K562 (cell line): ENCODE data around the gene TENT4B. TPM values are rescaled to one million over a fixed set of nuclear protein-coding genes. Genes with fewer than 3 reads are reported as not detected.

Experiments used
- ATAC-seq: fragments of 200-7000 bp; cut with Tn5 transposase; 3 replicates; pipeline ENCODE4 v1.9.1; 2020; ENCODE audit warnings: moderate library complexity
- BruUV-seq: library from RNA; stranded (reverse); fragments of 400-500 nt; replicated peaks from 2 replicates; lab custom pipeline; 2021; lab: Mats Ljungman, UMichigan
- CTCF ChIA-PET: fragments of 300-600 bp; formaldehyde crosslinking; extraction: SDS; loops from one replicate; lab custom pipeline; 2021; ENCODE audit warnings: low intra/inter-chr PET ratio; lab: Yijun Ruan, JAX
- POLR2A ChIA-PET: fragments of 300-600, 350-650 bp; sonication (Branson Sonifier 250); formaldehyde crosslinking; extraction: SDS; loops from one replicate; lab custom pipeline; 2021; ENCODE audit warnings: antibody characterized with exemption, inconsistent platforms; lab: Yijun Ruan, JAX
- DNase-seq, 4 experiments: peaks; one replicate each; pipeline versions ENCODE4 v3.0.0 to v3.0.0-alpha.2; 2011 to 2018; ENCODE audit warnings: low spot score in 3 of 4, mixed read lengths in 3 of 4; ENCODE audit errors: extremely low read depth in 1 of 4
- FAIRE-seq: peaks from 2 replicates; lab custom pipeline; 2011; peaks lifted over from hg19 to GRCh38; lab: Jason Lieb, UNC
- H2AFZ ChIP-seq: 2 replicates; pipeline ENCODE4 v1.6.0; 2011; ENCODE audit warnings: low read depth, low read length, control low read depth, inconsistent platforms
- H3K27ac ChIP-seq: fragments of 200-600 bp; 3 replicates; pipeline ENCODE4 v1.8.0; 2011; ENCODE audit warnings: low read depth, mild to moderate bottlenecking, control low read depth, inconsistent platforms, low read length, moderate library complexity, mixed read lengths; ENCODE audit errors: extremely low read depth
- H3K27me3 ChIP-seq, 2 experiments: fragments of 300-600 bp in 1 of 2; 2 replicates in 1 of 2; 3 replicates in 1 of 2; pipeline versions ENCODE4 v1.6.0 to v1.8.0; 2011; ENCODE audit warnings: inconsistent platforms in 2 of 2, low read length in 2 of 2, mild to moderate bottlenecking in 1 of 2, mixed read lengths in 1 of 2, moderate library complexity in 1 of 2; ENCODE audit not compliant: control insufficient read depth in 2 of 2, insufficient read depth in 2 of 2
- H3K36me3 ChIP-seq: fragments of 300-600 bp; 3 replicates; pipeline ENCODE4 v1.8.0; 2011; ENCODE audit warnings: mild to moderate bottlenecking, low read length, inconsistent platforms; ENCODE audit not compliant: control insufficient read depth, insufficient read depth
- H3K4me1 ChIP-seq, 2 experiments: fragments of 200-600 bp in 1 of 2; replicated peaks in 1 of 2; 2 replicates in 1 of 2; 3 replicates in 1 of 2; pipeline versions ENCODE4 v1.5.1 to v1.8.0; 2011; ENCODE audit warnings: inconsistent platforms in 2 of 2, low read length in 2 of 2, mild to moderate bottlenecking in 1 of 2, mixed read lengths in 1 of 2, moderate library complexity in 1 of 2; ENCODE audit not compliant: control insufficient read depth in 2 of 2, insufficient read depth in 2 of 2
- H3K4me2 ChIP-seq: 2 replicates; pipeline ENCODE4 v1.6.1; 2011; ENCODE audit warnings: low read length, control low read depth, inconsistent platforms, mixed read lengths; ENCODE audit not compliant: insufficient read depth
- H3K4me3 ChIP-seq: fragments of 200-600 bp; sonication (generic), shearing (Covaris generic); 2 replicates; pipeline ENCODE4 v1.5.1; 2016; ENCODE audit warnings: control low read depth, inconsistent platforms
- H3K79me2 ChIP-seq: fragments of 200-600 bp; 3 replicates; pipeline ENCODE4 v1.8.0; 2011; ENCODE audit warnings: low read length, inconsistent platforms; ENCODE audit not compliant: control insufficient read depth, insufficient read depth
- H3K9ac ChIP-seq, 2 experiments: 2 replicates each; pipeline versions ENCODE4 v1.6.0 to v1.6.1; 2011; ENCODE audit warnings: low read depth in 2 of 2, low read length in 2 of 2, control low read depth in 1 of 2, inconsistent platforms in 1 of 2, mild to moderate bottlenecking in 1 of 2, mixed read lengths in 1 of 2; ENCODE audit not compliant: insufficient read depth in 1 of 2
- H3K9me1 ChIP-seq: one replicate; pipeline ENCODE4 v1.6.0; 2011; ENCODE audit warnings: inconsistent platforms, mild to moderate bottlenecking, low read length, moderate library complexity; ENCODE audit not compliant: control insufficient read depth, insufficient read depth
- H3K9me3 ChIP-seq: replicated peaks from 2 replicates; pipeline ENCODE4 v1.5.1; 2011; ENCODE audit warnings: low read depth, low read length, inconsistent platforms; ENCODE audit not compliant: control insufficient read depth, insufficient read depth
- H4K20me1 ChIP-seq: replicated peaks from 2 replicates; pipeline ENCODE4 v1.6.1; 2011; ENCODE audit warnings: low read length, inconsistent platforms, mixed read lengths; ENCODE audit not compliant: control insufficient read depth, insufficient read depth
- CBFA2T2 ChIP-seq: fragments of 450-650 bp; conservative IDR thresholded peaks from 2 replicates; pipeline ENCODE4 v1.6.1; 2017; ENCODE audit warnings: mild to moderate bottlenecking
- CBX3 ChIP-seq, 2 experiments: IDR thresholded peaks; 1 replicate in 1 of 2; 2 replicates in 1 of 2; pipeline ENCODE4 v1.6.1; 2012; ENCODE audit warnings: inconsistent platforms in 2 of 2, low read length in 2 of 2, borderline replicate concordance in 1 of 2, control low read depth in 1 of 2
- DACH1 ChIP-seq: fragments of 450-650 bp; IDR thresholded peaks from 2 replicates; pipeline ENCODE4 v1.6.1; 2018; ENCODE audit not compliant: partially characterized antibody
- HCFC1 ChIP-seq: IDR thresholded peaks from 2 replicates; pipeline ENCODE4 v1.6.1; 2012; ENCODE audit warnings: low read depth, low read length, improper control_type of control experiment
- IFI16 ChIP-seq: fragments of 250-450 bp; sonication (Bioruptor Pico); IDR thresholded peaks from 2 replicates; pipeline ENCODE4 v2.1.2; 2022; ENCODE audit warnings: mild to moderate bottlenecking, inconsistent platforms
- MEIS2 ChIP-seq: fragments of 450-650 bp; IDR thresholded peaks from 2 replicates; pipeline ENCODE4 v1.6.1; 2014; ENCODE audit warnings: mild to moderate bottlenecking; ENCODE audit not compliant: partially characterized antibody
- NFE2 ChIP-seq: IDR thresholded peaks from 2 replicates; pipeline ENCODE4 v1.6.1; 2014; ENCODE audit warnings: antibody characterized with exemption, low read depth
- NFYB ChIP-seq: IDR thresholded peaks from 2 replicates; pipeline ENCODE4 v1.6.1; 2011; ENCODE audit warnings: mild to moderate bottlenecking, moderate library complexity; ENCODE audit not compliant: insufficient read length; ENCODE audit errors: extremely low read depth
- U2AF1 ChIP-seq: fragments of 200-400 bp; formaldehyde crosslinking; optimal IDR thresholded peaks from 2 replicates; pipeline ENCODE3; 2017; ENCODE audit warnings: mild to moderate bottlenecking, low read depth, low read length, moderate library complexity
- ZBTB7A ChIP-seq: IDR thresholded peaks from 2 replicates; pipeline ENCODE4 v1.6.1; 2011; ENCODE audit warnings: low read depth, mild to moderate bottlenecking, low read length, moderate library complexity, borderline replicate concordance; ENCODE audit not compliant: control insufficient read depth
- ZBTB8A ChIP-seq: fragments of 450-650 bp; IDR thresholded peaks from 2 replicates; pipeline ENCODE4 v1.6.1; 2018; ENCODE audit warnings: mild to moderate bottlenecking, moderate library complexity; ENCODE audit not compliant: partially characterized antibody
- ZMIZ1 ChIP-seq, 2 experiments: fragments of 150-350 bp in 1 of 2; IDR thresholded peaks; 2 replicates each; pipeline ENCODE4 v1.6.1; 2012 to 2016; ENCODE audit warnings: low read depth in 2 of 2, low read length in 2 of 2, mild to moderate bottlenecking in 1 of 2, moderate library complexity in 1 of 2
- ZNF12 ChIP-seq: sonication (generic); formaldehyde crosslinking; IDR thresholded peaks from 2 replicates; pipeline ENCODE4 v1.4.0; 2020; ENCODE audit warnings: mild to moderate bottlenecking, missing genetic modification reagents
- ZNF76 ChIP-seq: fragments of 250-450 bp; sonication (Bioruptor Pico); IDR thresholded peaks from 2 replicates; pipeline ENCODE4 v1.4.0; 2020; ENCODE audit warnings: mild to moderate bottlenecking, moderate library complexity, borderline replicate concordance
- WGBS: fragments of 100-300 bp; shearing (Covaris generic); methylation state at CpG from one replicate; pipeline ENCODE4 v1.1.6; 2016; ENCODE audit warnings: low coverage, mixed read lengths; ENCODE audit not compliant: insufficient coverage; ENCODE audit errors: missing lambda C conversion rate; 5-methylcytosine and 5-hydroxymethylcytosine counted together
- in situ Hi-C: fragments of 300-500 bp; cut with MboI; formaldehyde crosslinking; loops from 4 replicates; pipeline ENCODE4 v1.15.0; 2018; ENCODE audit warnings: inconsistent platforms, mixed read lengths
- intact Hi-C: fragments of 100-400 bp; cut with micrococcal nuclease; formaldehyde crosslinking; loops from 2 replicates; pipeline ENCODE4 v1.14.2; 2022
- polyA plus RNA-seq, 8 experiments: library from polyadenylated mRNA; depleted of rRNA in 4 of 8; stranded (reverse) in 5 of 8; unstranded in 3 of 8; fragments of >200 nt; fragmentation: Nextera tagmentation in 2 of 8; fragmentation: Illumina TruSeq in 1 of 8; extraction: Ambion mirVana in 2 of 8; extraction: Trizol in 1 of 8; gene quantifications; 2 replicates each; pipeline versions ENCODE4 v1.2.1 to v1.2.3, GENCODE V29; 2011 to 2014; ENCODE audit warnings: inconsistent platforms in 1 of 8, missing spikeins in 1 of 8
- total RNA-seq, 7 experiments: library from RNA; depleted of rRNA in 6 of 7; stranded (reverse); fragments of >200 nt in 6 of 7; fragmentation: Illumina TruSeq in 2 of 7; extraction: Trizol in 2 of 7; gene quantifications; 2 replicates each; pipeline versions ENCODE4 v1.2.1 to v1.2.3, GENCODE V29; 2011 to 2021; ENCODE audit warnings: low replicate concordance in 1 of 7
- TF ChIP-seq, protein P1 (sequence below): IDR thresholded peaks from 2 replicates; pipeline ENCODE4 v1.6.1; 2012; ENCODE audit warnings: low read depth, low read length, improper control_type of control experiment, borderline replicate concordance
- TF ChIP-seq, protein P2 (sequence below): sonication (generic); formaldehyde crosslinking; IDR thresholded peaks from 2 replicates; pipeline ENCODE4 v1.8.1; 2023; ENCODE audit warnings: mild to moderate bottlenecking, missing genetic modification reagents, moderate library complexity

Gene TENT4B
- total and polyA plus RNA-seq, 9 of the 15 experiments (the other 6 are each of a cell fraction or from before 2014, with no cell fraction given), result 5.2 to 8.4 (median 7.0) TPM

GRCh38 chr16:50254072-50254471 is 101.0 kb downstream of the TENT4B start:
- CTCF ChIA-PET, result no interaction called here
- TF ChIP-seq NFE2 (0 out of 2 replicates have a peak, but pooled peaks have one; percentile 19), ZBTB7A (peak; percentile 46; the same call in 1 of the 2 replicates), MEIS2 (peak; percentile 54), ZNF76 (CRISPR knock-in tag) (no peak), U2AF1 (no peak), IFI16 (CRISPR knock-in tag) (no peak), CBX3 (IDR thresholded peaks at IDR 0.05; ENCODE audit: borderline replicate concordance in 1 of 2, low read length in 2 of 2) (0 out of 3 replicates have a peak, but pooled peaks of 1 of the 2 experiments have one; percentile 25), DACH1 (peak; percentile 46), HCFC1 (no peak), ZMIZ1 (IDR thresholded peaks at IDR 0.05; ENCODE audit: low read depth in 2 of 2, low read length in 2 of 2) (peak in 1 of 2 experiments; percentile 32; a peak in 1 of 4 replicates), NFYB (no peak), ZBTB8A (no peak), ZNF12 (CRISPR knock-in tag) (no peak), CBFA2T2 (peak; percentile 60)
- TF ChIP-seq, protein P1, sequence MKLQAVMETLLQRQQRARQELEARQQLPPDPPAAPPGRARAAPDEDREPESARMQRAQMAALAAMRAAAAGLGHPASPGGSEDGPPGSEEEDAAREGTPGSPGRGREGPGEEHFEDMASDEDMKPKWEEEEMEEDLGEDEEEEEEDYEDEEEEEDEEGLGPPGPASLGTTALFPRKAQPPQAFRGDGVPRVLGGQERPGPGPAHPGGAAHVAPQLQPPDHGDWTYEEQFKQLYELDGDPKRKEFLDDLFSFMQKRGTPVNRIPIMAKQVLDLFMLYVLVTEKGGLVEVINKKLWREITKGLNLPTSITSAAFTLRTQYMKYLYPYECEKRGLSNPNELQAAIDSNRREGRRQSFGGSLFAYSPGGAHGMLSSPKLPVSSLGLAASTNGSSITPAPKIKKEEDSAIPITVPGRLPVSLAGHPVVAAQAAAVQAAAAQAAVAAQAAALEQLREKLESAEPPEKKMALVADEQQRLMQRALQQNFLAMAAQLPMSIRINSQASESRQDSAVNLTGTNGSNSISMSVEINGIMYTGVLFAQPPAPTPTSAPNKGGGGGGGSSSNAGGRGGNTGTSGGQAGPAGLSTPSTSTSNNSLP, result peak; percentile 67; the same call in 1 of the 2 replicates
- TF ChIP-seq, protein P2, sequence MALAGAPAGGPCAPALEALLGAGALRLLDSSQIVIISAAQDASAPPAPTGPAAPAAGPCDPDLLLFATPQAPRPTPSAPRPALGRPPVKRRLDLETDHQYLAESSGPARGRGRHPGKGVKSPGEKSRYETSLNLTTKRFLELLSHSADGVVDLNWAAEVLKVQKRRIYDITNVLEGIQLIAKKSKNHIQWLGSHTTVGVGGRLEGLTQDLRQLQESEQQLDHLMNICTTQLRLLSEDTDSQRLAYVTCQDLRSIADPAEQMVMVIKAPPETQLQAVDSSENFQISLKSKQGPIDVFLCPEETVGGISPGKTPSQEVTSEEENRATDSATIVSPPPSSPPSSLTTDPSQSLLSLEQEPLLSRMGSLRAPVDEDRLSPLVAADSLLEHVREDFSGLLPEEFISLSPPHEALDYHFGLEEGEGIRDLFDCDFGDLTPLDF (CRISPR knock-in tag), result no peak

More at GRCh38 chr16:50254072-50254471, 101.0 kb downstream of the TENT4B start:
- H2AFZ ChIP-seq, result peak overlapping the region; percentile 88
- DNase-seq (peak; percentile 68 to 84 (median 70)), ATAC-seq (peak; percentile 79), FAIRE-seq (peak; percentile 90)
- no peaks in the 10 kb centered on the region for H3K27me3 ChIP-seq
- no peak overlapping the region for H3K4me3 ChIP-seq
- H3K4me1 ChIP-seq, result peaks cover 42 to 44% of the 10 kb centered on the region in 2 experiments
- no TSS peak for BruUV-seq
- H3K9ac ChIP-seq, result peak overlapping the region; percentile 75 to 89
- H3K9me3 ChIP-seq, result no peaks in the 10 kb centered on the region
- H3K36me3 ChIP-seq, result peaks cover 7% of the 10 kb centered on the region; the same call in 1 of the 3 replicates
- intact Hi-C loops (no loop called here), in situ Hi-C loops (loop anchor here (25.0 kb wide), 1 partner anchor 1642 kb away; the partner anchor contains the start of gene N4BP1)
- H3K4me2 ChIP-seq, result peak overlapping the region; percentile 80
- H3K27ac ChIP-seq, result peak overlapping the region; percentile 83
- WGBS, result 2% methylated on average over 7 of the region's 7 CpGs
- H3K9me1 ChIP-seq, result no peaks in the 10 kb centered on the region
- peaks cover 46% of the 10 kb centered on the region for H3K79me2 ChIP-seq
- POLR2A ChIA-PET, result interaction anchor here (0.6 to 2.8 kb wide), 4 partner anchors 9 to 240 kb away, joined by 3 to 22 read pairs (median 4); no protein-coding TSS in a partner anchor
- no peaks in the 10 kb centered on the region for H4K20me1 ChIP-seq
